ENCODE data around the gene B9D1. TPM values are rescaled to one million over a fixed set of nuclear protein-coding genes. Genes with fewer than 3 reads are reported as not detected.
A peak's percentile ranks its signal among the peaks of the same experiment; 100 is the strongest.

B9D1 gene
- total RNA-seq, 1 donor: 21.0 TPM

DNA sequence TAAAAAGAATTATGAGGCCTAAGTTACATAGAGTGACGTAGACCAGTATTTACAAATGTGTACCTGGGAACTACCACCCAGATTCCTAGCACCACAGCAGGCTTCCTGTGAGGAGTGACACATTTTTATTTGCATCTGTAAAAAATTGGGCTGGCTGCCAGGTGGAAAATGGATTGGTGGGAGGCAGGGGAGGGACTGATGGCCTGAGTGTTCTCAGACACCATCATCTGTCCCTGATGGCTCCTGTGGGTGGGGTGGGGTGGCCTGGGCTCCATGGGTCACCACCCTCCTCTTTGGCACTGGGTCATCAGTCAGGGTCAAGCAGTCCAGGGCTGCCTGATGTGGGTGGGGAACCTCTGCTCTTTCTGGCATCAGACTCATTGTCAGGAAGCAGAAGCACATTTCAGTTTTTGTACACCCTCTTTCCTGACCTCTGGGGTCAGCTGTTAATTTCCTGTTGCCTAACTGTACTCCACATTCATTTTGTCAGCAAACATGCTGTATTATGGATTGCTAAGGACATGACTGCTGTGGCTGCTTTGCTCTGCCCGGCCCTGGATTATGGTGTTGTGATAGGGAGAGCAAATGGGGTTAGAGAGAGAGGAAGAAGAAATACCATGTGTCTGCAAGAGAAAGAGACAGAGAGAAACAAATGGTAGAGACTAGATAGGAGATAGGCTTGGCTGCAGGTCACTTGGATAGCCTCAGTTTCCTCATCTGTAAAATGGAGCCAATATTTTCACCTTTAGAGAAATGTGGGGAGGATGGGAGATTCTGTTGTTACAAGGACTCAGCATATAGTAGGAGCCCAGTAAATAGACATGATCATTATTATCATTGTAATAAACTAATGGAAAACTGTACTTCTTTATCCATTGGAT lies 36.0 kb upstream of the B9D1 start:
- H3K27ac ChIP-seq (ENCODE audit: low read depth, low read length): no peak overlapping the region
- no peaks in the 10 kb centered on the region for H3K27me3 ChIP-seq (ENCODE audit: insufficient read depth, low read length)
- TF ChIP-seq, protein P1, sequence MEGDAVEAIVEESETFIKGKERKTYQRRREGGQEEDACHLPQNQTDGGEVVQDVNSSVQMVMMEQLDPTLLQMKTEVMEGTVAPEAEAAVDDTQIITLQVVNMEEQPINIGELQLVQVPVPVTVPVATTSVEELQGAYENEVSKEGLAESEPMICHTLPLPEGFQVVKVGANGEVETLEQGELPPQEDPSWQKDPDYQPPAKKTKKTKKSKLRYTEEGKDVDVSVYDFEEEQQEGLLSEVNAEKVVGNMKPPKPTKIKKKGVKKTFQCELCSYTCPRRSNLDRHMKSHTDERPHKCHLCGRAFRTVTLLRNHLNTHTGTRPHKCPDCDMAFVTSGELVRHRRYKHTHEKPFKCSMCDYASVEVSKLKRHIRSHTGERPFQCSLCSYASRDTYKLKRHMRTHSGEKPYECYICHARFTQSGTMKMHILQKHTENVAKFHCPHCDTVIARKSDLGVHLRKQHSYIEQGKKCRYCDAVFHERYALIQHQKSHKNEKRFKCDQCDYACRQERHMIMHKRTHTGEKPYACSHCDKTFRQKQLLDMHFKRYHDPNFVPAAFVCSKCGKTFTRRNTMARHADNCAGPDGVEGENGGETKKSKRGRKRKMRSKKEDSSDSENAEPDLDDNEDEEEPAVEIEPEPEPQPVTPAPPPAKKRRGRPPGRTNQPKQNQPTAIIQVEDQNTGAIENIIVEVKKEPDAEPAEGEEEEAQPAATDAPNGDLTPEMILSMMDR (IDR thresholded peaks at IDR 0.05; ENCODE audit: extremely low read depth, low read depth, low read length): no peak
- H3K4me3 ChIP-seq (ENCODE audit: insufficient read depth, low read length): no peak overlapping the region
- H3K79me2 ChIP-seq (ENCODE audit: insufficient read depth, low read length): no peaks in the 10 kb centered on the region
- no peaks in the 10 kb centered on the region for H3K9me3 ChIP-seq (ENCODE audit: low read depth, low read length)
- peaks cover 8% of the 10 kb centered on the region for H3K4me1 ChIP-seq (ENCODE audit: insufficient read depth, low read length)
- H3K4me2 ChIP-seq (ENCODE audit: insufficient read depth, low read length): no peak overlapping the region
- DNase-seq (ENCODE audit: insufficient read length, low spot score, missing footprints): peak; percentile 43
- H4K20me1 ChIP-seq (ENCODE audit: insufficient read depth, low read length): no peaks in the 10 kb centered on the region
- H2AFZ ChIP-seq (ENCODE audit: low read length): peak overlapping the region; percentile 42
- H3K36me3 ChIP-seq (ENCODE audit: insufficient read depth, low read length): no peaks in the 10 kb centered on the region

DNA sequence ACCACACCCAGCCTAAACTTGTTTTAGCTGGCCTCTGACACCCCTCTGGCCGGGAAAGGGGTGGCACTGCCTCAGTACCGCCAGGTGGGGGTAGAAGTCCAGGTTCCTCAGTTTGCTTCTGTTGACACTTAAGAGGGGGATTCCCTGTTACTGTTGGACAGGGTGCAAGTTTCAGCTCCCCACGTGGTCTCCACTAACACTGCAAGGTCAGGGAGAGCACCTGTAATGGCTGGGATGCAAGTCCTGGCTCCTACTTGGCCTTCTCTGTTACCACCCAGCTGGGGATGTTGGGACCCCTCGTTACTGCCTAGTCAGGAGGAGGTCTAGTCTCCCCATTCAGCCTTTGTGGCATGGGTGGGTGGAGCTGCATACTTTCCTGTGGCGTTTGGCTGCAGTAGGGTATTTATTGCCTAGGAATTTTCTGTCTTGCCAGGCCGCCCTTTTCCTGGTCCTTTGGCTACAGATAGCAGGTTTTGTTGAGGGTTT lies 35.1 kb upstream of the B9D1 start:
- Histone ChIP-seq H3K79me2 (ENCODE audit: insufficient read depth, low read length) (no peaks in the 10 kb centered on the region), H3K9me3 (ENCODE audit: low read depth, low read length) (no peaks in the 10 kb centered on the region), H3K4me1 (ENCODE audit: insufficient read depth, low read length) (peaks cover 8% of the 10 kb centered on the region), H3K27me3 (ENCODE audit: insufficient read depth, low read length) (no peaks in the 10 kb centered on the region), H3K4me3 (ENCODE audit: insufficient read depth, low read length) (no peak overlapping the region), H2AFZ (ENCODE audit: low read length) (no peak overlapping the region), H3K36me3 (ENCODE audit: insufficient read depth, low read length) (no peaks in the 10 kb centered on the region), H3K27ac (ENCODE audit: low read depth, low read length) (no peak overlapping the region), H4K20me1 (ENCODE audit: insufficient read depth, low read length) (no peaks in the 10 kb centered on the region), H3K4me2 (ENCODE audit: insufficient read depth, low read length) (no peak overlapping the region)
- no peak for DNase-seq (ENCODE audit: insufficient read length, low spot score, missing footprints)
- TF ChIP-seq, protein P1 (IDR thresholded peaks at IDR 0.05; ENCODE audit: extremely low read depth, low read depth, low read length): no peak

DNA sequence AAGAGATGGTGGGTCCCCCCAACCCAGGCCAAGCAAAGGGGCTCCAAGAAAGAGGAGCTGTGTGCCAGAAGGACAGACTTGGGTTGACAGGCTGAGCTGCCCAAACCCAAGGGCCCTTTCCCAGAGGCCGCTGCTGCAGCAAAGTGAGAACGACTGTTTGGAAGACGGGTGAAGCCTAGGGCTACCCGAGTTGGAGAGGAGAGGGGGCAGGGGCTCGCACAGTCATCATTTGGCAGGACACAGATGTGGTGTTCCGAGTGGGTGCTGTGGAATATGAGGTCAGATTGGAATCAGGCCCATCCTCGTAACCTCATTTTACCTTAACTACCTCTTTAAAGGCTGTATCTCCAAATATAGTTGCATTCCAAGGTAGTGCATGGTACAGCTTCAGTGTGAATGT lies 29.8 kb upstream of the B9D1 start:
- H3K79me2 ChIP-seq (ENCODE audit: insufficient read depth, low read length): no peaks in the 10 kb centered on the region
- no peak overlapping the region for H3K4me3 ChIP-seq (ENCODE audit: insufficient read depth, low read length)
- no peaks in the 10 kb centered on the region for H4K20me1 ChIP-seq (ENCODE audit: insufficient read depth, low read length)
- no peak overlapping the region for H3K4me2 ChIP-seq (ENCODE audit: insufficient read depth, low read length)
- no peaks in the 10 kb centered on the region for H3K9me3 ChIP-seq (ENCODE audit: low read depth, low read length)
- TF ChIP-seq, protein P1 (IDR thresholded peaks at IDR 0.05; ENCODE audit: extremely low read depth, low read depth, low read length): no peak
- H3K4me1 ChIP-seq (ENCODE audit: insufficient read depth, low read length): peaks cover 16% of the 10 kb centered on the region
- H3K27ac ChIP-seq (ENCODE audit: low read depth, low read length): no peak overlapping the region
- no peaks in the 10 kb centered on the region for H3K27me3 ChIP-seq (ENCODE audit: insufficient read depth, low read length)
- H3K36me3 ChIP-seq (ENCODE audit: insufficient read depth, low read length): no peaks in the 10 kb centered on the region
- H2AFZ ChIP-seq (ENCODE audit: low read length): no peak overlapping the region
- no peak for DNase-seq (ENCODE audit: insufficient read length, low spot score, missing footprints)

DNA sequence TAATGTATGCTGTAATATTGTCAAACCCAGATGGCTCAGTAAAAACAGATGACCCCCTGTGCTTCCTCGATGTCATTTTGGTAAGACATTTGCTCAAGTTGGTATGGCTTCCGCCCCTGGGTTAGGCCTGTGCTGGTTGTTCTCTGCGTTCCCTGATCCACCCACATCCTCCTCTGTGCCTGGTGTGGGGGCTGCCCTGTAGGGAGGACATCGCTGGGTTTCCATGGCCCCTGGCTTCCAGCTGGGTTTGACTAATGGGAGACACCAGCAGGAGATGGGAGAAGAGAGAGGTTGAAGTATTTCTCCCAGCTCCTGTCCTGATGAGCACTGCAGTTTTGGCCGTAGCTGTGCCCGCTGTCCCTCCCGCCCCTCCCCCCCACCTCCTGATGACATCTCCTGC lies 28.9 kb upstream of the B9D1 start:
- DNase-seq (ENCODE audit: insufficient read length, low spot score, missing footprints): peak; percentile 17
- Histone ChIP-seq H3K36me3 (ENCODE audit: insufficient read depth, low read length) (no peaks in the 10 kb centered on the region), H3K4me2 (ENCODE audit: insufficient read depth, low read length) (no peak overlapping the region), H2AFZ (ENCODE audit: low read length) (no peak overlapping the region), H3K4me3 (ENCODE audit: insufficient read depth, low read length) (no peak overlapping the region), H3K9me3 (ENCODE audit: low read depth, low read length) (no peaks in the 10 kb centered on the region), H3K27ac (ENCODE audit: low read depth, low read length) (no peak overlapping the region), H4K20me1 (ENCODE audit: insufficient read depth, low read length) (no peaks in the 10 kb centered on the region), H3K4me1 (ENCODE audit: insufficient read depth, low read length) (peaks cover 24% of the 10 kb centered on the region), H3K27me3 (ENCODE audit: insufficient read depth, low read length) (no peaks in the 10 kb centered on the region), H3K79me2 (ENCODE audit: insufficient read depth, low read length) (no peaks in the 10 kb centered on the region)
- TF ChIP-seq, protein P1 (IDR thresholded peaks at IDR 0.05; ENCODE audit: extremely low read depth, low read depth, low read length): no peak
